ENCODE data around the gene AKAP17A. TPM values are rescaled to one million over a fixed set of nuclear protein-coding genes. Genes with fewer than 3 reads are reported as not detected.

AKAP17A gene
- total RNA-seq, 1 donor from 2014 or later, result 49.8 TPM

GRCh38 chrX:1595711-1596060 lies 4.3 kb downstream of the AKAP17A start:
- Histone ChIP-seq H3K27ac (no peak overlapping the region), H3K9me3 (no peaks in the 10 kb centered on the region), H3K4me3 (no peak overlapping the region), H3K4me1 (peaks cover 30% of the 10 kb centered on the region), H3K27me3 (no peaks in the 10 kb centered on the region), H3K36me3 (peaks cover 10 to 70% of the 10 kb centered on the region in 2 donors)
- TF ChIP-seq CTCF (IDR thresholded peaks at IDR 0.05), result no peak
- TF ChIP-seq POLR2A (IDR thresholded peaks at IDR 0.05), result no peak
- TF ChIP-seq POLR2AphosphoS5 (IDR thresholded peaks at IDR 0.05; ENCODE audit: insufficient read depth in 1 of 2, low read depth in 1 of 2), result no peak
- intact Hi-C loops (cut with DNase I), result loop anchor here (10.0 kb wide), 1 partner anchor 141 kb away; the partner anchor contains the start of gene ASMTL
- DNase-seq (ENCODE audit: extremely low spot score in 2 of 2), result no peak

GRCh38 chrX:1596676-1597344 lies 5.4 kb downstream of the AKAP17A start:
- intact Hi-C loops (cut with DNase I), result loop anchor here (10.0 kb wide), 1 partner anchor 142 kb away; the partner anchor contains the start of gene ASMTL
- H3K4me3 ChIP-seq, result no peak overlapping the region
- H3K4me1 ChIP-seq, result peaks cover 30% of the 10 kb centered on the region
- TF ChIP-seq POLR2A (IDR thresholded peaks at IDR 0.05), result no peak
- no peak for TF ChIP-seq POLR2AphosphoS5 (IDR thresholded peaks at IDR 0.05; ENCODE audit: insufficient read depth in 1 of 2, low read depth in 1 of 2)
- no peak for TF ChIP-seq CTCF (IDR thresholded peaks at IDR 0.05)
- H3K36me3 ChIP-seq, result peaks cover 15 to 81% of the 10 kb centered on the region in 2 donors
- no peaks in the 10 kb centered on the region for H3K27me3 ChIP-seq
- no peak for DNase-seq (ENCODE audit: extremely low spot score in 2 of 2)
- no peaks in the 10 kb centered on the region for H3K9me3 ChIP-seq
- H3K27ac ChIP-seq, result no peak overlapping the region

- no peak overlapping the region for H3K27ac ChIP-seq
- DNase-seq (ENCODE audit: extremely low spot score in 2 of 2), result no peak
- H3K9me3 ChIP-seq, result no peaks in the 10 kb centered on the region
- H3K4me1 ChIP-seq, result peaks cover 29% of the 10 kb centered on the region
- no peaks in the 10 kb centered on the region for H3K27me3 ChIP-seq
- TF ChIP-seq POLR2AphosphoS5 (IDR thresholded peaks at IDR 0.05; ENCODE audit: insufficient read depth in 1 of 2, low read depth in 1 of 2) (no peak), POLR2A (IDR thresholded peaks at IDR 0.05) (no peak), CTCF (IDR thresholded peaks at IDR 0.05) (no peak)
- no peak overlapping the region for H3K4me3 ChIP-seq
- H3K36me3 ChIP-seq, result peaks cover 15 to 88% of the 10 kb centered on the region in 2 donors
- intact Hi-C loops (cut with DNase I), result loop anchor here (10.0 kb wide), 1 partner anchor 143 kb away; the partner anchor contains the start of gene ASMTL
Measured at GRCh38 chrX:1597345-1598020, 6.1 kb downstream of the AKAP17A start.

- Histone ChIP-seq H3K4me1 (peaks cover 21% of the 10 kb centered on the region), H3K36me3 (peaks cover 15 to 94% of the 10 kb centered on the region in 2 donors), H3K4me3 (no peak overlapping the region), H3K27me3 (no peaks in the 10 kb centered on the region), H3K27ac (no peak overlapping the region), H3K9me3 (no peaks in the 10 kb centered on the region)
- no peak for DNase-seq (ENCODE audit: extremely low spot score in 2 of 2)
- TF ChIP-seq POLR2A (IDR thresholded peaks at IDR 0.05) (no peak), POLR2AphosphoS5 (IDR thresholded peaks at IDR 0.05; ENCODE audit: insufficient read depth in 1 of 2, low read depth in 1 of 2) (no peak), CTCF (IDR thresholded peaks at IDR 0.05) (no peak)
- intact Hi-C loops (cut with DNase I), result loop anchor here (10.0 kb wide), 1 partner anchor 143 kb away; the partner anchor contains the start of gene ASMTL
Measured at GRCh38 chrX:1598021-1598875, 6.8 kb downstream of the AKAP17A start.

Measured in vagina (tissue), 2 donors.